Body of pancreas (tissue), 4 donors: Measurements from ENCODE around the gene BTK. TPM values are rescaled to one million over a fixed set of nuclear protein-coding genes. Genes with fewer than 3 reads are reported as not detected.
"Not testable (repeated sequence)": the region's sequence is repeated elsewhere in the genome, so short reads cannot be mapped to it uniquely, and the experiment has no call there.

Experiments
- ATAC-seq: fragments of 150-250 bp; one replicate; pipeline ENCODE4 v1.9.1; 2016
- DNase-seq, 4 donors: peaks; one replicate each; pipeline ENCODE4 v3.0.0-alpha.2; 2019
- H3K27ac ChIP-seq, 4 donors: fragments of 200-600 bp; sonication (generic); 1 replicate in 3 of 4; 2 replicates in 1 of 4; pipeline versions ENCODE4 v1.5.1 to v1.6.1; 2016 to 2019; ENCODE audit warnings: mild to moderate bottlenecking in 1 of 4, mixed read lengths in 1 of 4, moderate library complexity in 1 of 4
- H3K27me3 ChIP-seq, 2 donors: fragments of 200-600 bp; sonication (generic); one replicate each; pipeline ENCODE4 v1.6.0; 2016; ENCODE audit warnings: mild to moderate bottlenecking in 1 of 2
- H3K36me3 ChIP-seq, 2 donors: fragments of 200-600 bp; sonication (generic); replicated peaks in 1 of 2; 2 replicates each; pipeline ENCODE4 v1.5.1; 2016; ENCODE audit warnings: low read depth in 2 of 2; ENCODE audit not compliant: insufficient read depth in 1 of 2
- H3K4me1 ChIP-seq: fragments of 200-600 bp; sonication (generic); one replicate; pipeline ENCODE4 v1.6.0; 2016
- H3K4me3 ChIP-seq, 2 donors: fragments of 200-600 bp; sonication (generic); 1 replicate in 1 of 2; 2 replicates in 1 of 2; pipeline ENCODE4 v1.5.1; 2016 to 2019
- H3K9me3 ChIP-seq, 3 donors: fragments of 200-600 bp; sonication (generic); 1 replicate in 2 of 3; 2 replicates in 1 of 3; pipeline ENCODE4 v1.5.1; 2016
- CTCF ChIP-seq, 7 experiments: fragments of 450-650 bp in 4 of 7; fragments of 200-600 bp in 3 of 7; sonication (generic) in 3 of 7; IDR thresholded peaks; one replicate each; pipeline ENCODE4 v1.5.1; 2016 to 2019; ENCODE audit warnings: antibody characterized with exemption in 7 of 7
- POLR2A ChIP-seq, 3 donors: fragments of 450-650 bp; IDR thresholded peaks; one replicate each; pipeline ENCODE4 v1.6.1; 2016; ENCODE audit warnings: antibody characterized with exemption in 3 of 3, mild to moderate bottlenecking in 2 of 3
- WGBS, 2 donors: methylation state at CpG; one replicate each; pipeline ENCODE4 v1.1.5; 2017; 5-methylcytosine and 5-hydroxymethylcytosine counted together
- intact Hi-C: fragments of 100-400 bp; cut with DNase I; formaldehyde crosslinking; loops from one replicate; pipeline ENCODE4 v1.15.1; 2023
- small RNA-seq: library from RNA; depleted of rRNA; stranded (forward); fragments of <200 nt; gene quantifications from one replicate; pipeline ENCODE3, GENCODE V24; 2016
- total RNA-seq, 2 donors: library from RNA; depleted of rRNA; stranded (reverse); fragments of >200 nt; gene quantifications; one replicate each; pipeline ENCODE4 v1.1.0, GENCODE V29; 2016

BTK gene
- total RNA-seq, 2 donors from 2014 or later = 2.6 to 4.0 TPM

- no peak for DNase-seq
- H3K36me3 ChIP-seq = no peaks in the 10 kb centered on the region
- H3K4me1 ChIP-seq = no peaks in the 10 kb centered on the region
- no peak for ATAC-seq
- intact Hi-C loops = no loop called here
- H3K4me3 ChIP-seq = no peak overlapping the region
- no peaks in the 10 kb centered on the region for H3K9me3 ChIP-seq
- H3K27me3 ChIP-seq = no peaks in the 10 kb centered on the region
- 78 to 91% methylated on average over 3 to 4 of the region's 4 CpGs for WGBS, 2 donors
- no peak overlapping the region for H3K27ac ChIP-seq
- TF ChIP-seq POLR2A (IDR thresholded peaks at IDR 0.05) = no peak
- no peak for TF ChIP-seq CTCF (IDR thresholded peaks at IDR 0.05)
Observed at GRCh38 chrX:101337776-101338271, 48.2 kb downstream of the BTK start.

- H3K27ac ChIP-seq, H3K36me3 ChIP-seq, ATAC-seq, H3K4me3 ChIP-seq, DNase-seq, H3K9me3 ChIP-seq, H3K27me3 ChIP-seq, H3K4me1 ChIP-seq, intact Hi-C loops: not testable (repeated sequence)
- 75 to 81% methylated on average over 7 of the region's 7 CpGs for WGBS, 2 donors
Observed at GRCh38 chrX:101334310-101334709, 51.7 kb downstream of the BTK start.

- 86% methylated on average over 3 of the region's 3 CpGs; no CpG with 5 or more reads in 1 of the 2 donors for WGBS, 2 donors
- DNase-seq, intact Hi-C loops, H3K9me3 ChIP-seq, H3K36me3 ChIP-seq, H3K4me3 ChIP-seq, ATAC-seq, H3K27ac ChIP-seq, H3K4me1 ChIP-seq, H3K27me3 ChIP-seq: not testable (repeated sequence)
Observed at GRCh38 chrX:101326600-101326999, 59.4 kb downstream of the BTK start.

- TF ChIP-seq POLR2A (IDR thresholded peaks at IDR 0.05) (no peak), CTCF (IDR thresholded peaks at IDR 0.05) (no peak)
- H3K9me3 ChIP-seq = no peaks in the 10 kb centered on the region
- 89 to 90% methylated on average over 1 of the region's 1 CpG for WGBS, 2 donors
- H3K36me3 ChIP-seq = no peaks in the 10 kb centered on the region
- H3K27ac ChIP-seq = no peak overlapping the region
- H3K4me1 ChIP-seq = no peaks in the 10 kb centered on the region
- no peak overlapping the region for H3K4me3 ChIP-seq
- ATAC-seq = no peak
- no peak for DNase-seq
- H3K27me3 ChIP-seq = no peaks in the 10 kb centered on the region
- intact Hi-C loops = no loop called here
Observed at GRCh38 chrX:101303790-101304189, 82.2 kb downstream of the BTK start.

Small RNAs within 50 kb of the gene (small RNA-seq; reads per million reads assigned to genes)
- not detected for gene RNU6-934P

Other genes starting within 250 kb of the BTK start
- not detected for gene DRP2, start 166.4 kb downstream of the BTK start, total RNA-seq
- gene TAF7L, start 94.9 kb downstream of the BTK start, total RNA-seq = not detected
- 1 to 10 TPM; 5.3 to 5.7 TPM for gene TIMM8A, start 37.4 kb downstream of the BTK start, total RNA-seq
- gene RPL36A, start 4.8 kb upstream of the BTK start, total RNA-seq = 100 to 1,000 TPM; 369 to 821 TPM
- 1 to 10 TPM; 6.2 to 7.6 TPM for gene GLA, start 21.7 kb upstream of the BTK start, total RNA-seq
- gene HNRNPH2, start 22.0 kb upstream of the BTK start, total RNA-seq = 10 to 100 TPM; 24.1 to 25.7 TPM
- 1 to 10 TPM; 6.5 to 6.6 TPM for gene ARMCX4, start 99.3 kb upstream of the BTK start, total RNA-seq
- gene ARMCX1, start 164.4 kb upstream of the BTK start, total RNA-seq = 10 to 100 TPM in 1 of 2 donors, 1 to 10 TPM in 1; 7.9 to 17.9 TPM
- 10 to 100 TPM; 13.5 to 18.5 TPM for gene ARMCX6, start 231.8 kb upstream of the BTK start, total RNA-seq
- 10 to 100 TPM; 35.3 to 57.1 TPM for gene ARMCX3, start 237.0 kb upstream of the BTK start, total RNA-seq